H1 (cell line): ENCODE measurements around the gene BCAS4. TPM values are rescaled to one million over a fixed set of nuclear protein-coding genes. Genes with fewer than 3 reads are reported as not detected.

Experiments used
- polyA plus RNA-seq, 7 experiments: library from polyadenylated mRNA; depleted of rRNA in 3 of 7; stranded (reverse) in 5 of 7; unstranded in 2 of 7; fragments of >200 nt in 5 of 7; fragments of 200-250 nt in 2 of 7; gene quantifications; 1 replicate in 5 of 7; 2 replicates in 1 of 7; 4 replicates in 1 of 7; pipeline versions ENCODE4 v1.2.1 to v1.2.3, GENCODE V29; 2011 to 2013; ENCODE audit warnings: missing spikeins in 2 of 7, mixed read lengths in 2 of 7
- total RNA-seq: library from RNA; stranded (reverse); fragmentation: NEBNext Ultra II Directional; extraction: Animal tissue kit (Norgen Biotek cat#: 25700); gene quantifications from 2 replicates; pipeline ENCODE4 v1.2.1, GENCODE V29; 2021
- TF ChIP-seq, protein P1 (sequence below): IDR thresholded peaks from 2 replicates; pipeline ENCODE4 v1.6.1; 2011; ENCODE audit warnings: low read depth, mild to moderate bottlenecking, low read length; ENCODE audit not compliant: insufficient read depth

The BCAS4 gene
- total and polyA plus RNA-seq, 2 of the 8 experiments (the other 6 are each of a cell fraction or from before 2014, with no cell fraction given), result 21.2 to 23.6 TPM

DNA sequence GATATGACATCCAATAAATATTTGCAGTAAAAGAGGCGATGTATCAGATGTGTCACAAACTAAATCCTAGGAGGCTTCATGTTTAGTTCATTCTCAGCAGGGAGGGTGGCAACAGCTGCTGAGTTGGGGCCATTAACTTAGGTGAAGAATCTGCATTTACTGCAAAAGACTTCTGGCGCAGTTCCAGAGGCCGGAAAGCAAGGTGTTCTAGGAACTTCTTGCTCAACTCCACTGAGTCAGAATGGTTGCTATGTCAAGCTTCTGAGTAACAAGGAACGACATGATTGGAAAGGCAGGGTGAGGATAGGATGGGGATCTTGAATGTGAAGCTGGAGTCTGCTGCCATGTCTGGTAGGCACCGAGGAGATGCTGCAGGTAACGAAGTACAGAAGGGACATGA, 124.7 kb downstream of the BCAS4 start (continued):
- TF ChIP-seq, protein P1, sequence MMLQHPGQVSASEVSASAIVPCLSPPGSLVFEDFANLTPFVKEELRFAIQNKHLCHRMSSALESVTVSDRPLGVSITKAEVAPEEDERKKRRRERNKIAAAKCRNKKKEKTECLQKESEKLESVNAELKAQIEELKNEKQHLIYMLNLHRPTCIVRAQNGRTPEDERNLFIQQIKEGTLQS, result no peak
- TF ChIP-seq, all 59 proteins: peak for 0
